Progenitor cell of endocrine pancreas (in vitro differentiated cells): ENCODE measurements around the gene ANO10. TPM values are rescaled to one million over a fixed set of nuclear protein-coding genes. Genes with fewer than 3 reads are reported as not detected.
A peak's percentile ranks its signal among the peaks of the same experiment; 100 is the strongest.

Source experiments
- DNase-seq: peaks from one replicate; pipeline ENCODE4 v3.0.0; 2021; ENCODE audit warnings: low spot score; ENCODE audit not compliant: unreplicated experiment
- H3K27ac Mint-ChIP-seq: 2 replicates; pipeline ENCODE4 v1.8.0; 2021; ENCODE audit warnings: mild to moderate bottlenecking, moderate library complexity, mixed read lengths
- H3K27me3 Mint-ChIP-seq: 2 replicates; pipeline ENCODE4 v1.8.0; 2021; ENCODE audit warnings: mixed read lengths
- H3K36me3 Mint-ChIP-seq: 2 replicates; pipeline ENCODE4 v1.8.0; 2022; ENCODE audit warnings: mixed read lengths; ENCODE audit not compliant: insufficient read depth
- H3K4me1 Mint-ChIP-seq: 2 replicates; pipeline ENCODE4 v1.8.0; 2021; ENCODE audit warnings: low read depth, mixed read lengths
- H3K4me3 Mint-ChIP-seq: 2 replicates; pipeline ENCODE4 v1.8.0; 2021; ENCODE audit warnings: low read depth, mild to moderate bottlenecking, moderate library complexity, mixed read lengths
- H3K9me3 Mint-ChIP-seq: 2 replicates; pipeline ENCODE4 v1.8.0; 2021; ENCODE audit warnings: low read depth, mixed read lengths
- CTCF ChIP-seq: fragments of 200-600 bp; sonication (generic); IDR thresholded peaks from one replicate; pipeline ENCODE4 v1.5.0; 2021; ENCODE audit warnings: antibody characterized with exemption, mild to moderate bottlenecking; ENCODE audit not compliant: unreplicated experiment
- total RNA-seq: library from RNA; stranded (reverse); gene quantifications from 2 replicates; pipeline ENCODE4 v1.2.1, GENCODE V29; 2021

ANO10 gene
- total RNA-seq, 1 donor from 2014 or later = 30.1 TPM

DNA sequence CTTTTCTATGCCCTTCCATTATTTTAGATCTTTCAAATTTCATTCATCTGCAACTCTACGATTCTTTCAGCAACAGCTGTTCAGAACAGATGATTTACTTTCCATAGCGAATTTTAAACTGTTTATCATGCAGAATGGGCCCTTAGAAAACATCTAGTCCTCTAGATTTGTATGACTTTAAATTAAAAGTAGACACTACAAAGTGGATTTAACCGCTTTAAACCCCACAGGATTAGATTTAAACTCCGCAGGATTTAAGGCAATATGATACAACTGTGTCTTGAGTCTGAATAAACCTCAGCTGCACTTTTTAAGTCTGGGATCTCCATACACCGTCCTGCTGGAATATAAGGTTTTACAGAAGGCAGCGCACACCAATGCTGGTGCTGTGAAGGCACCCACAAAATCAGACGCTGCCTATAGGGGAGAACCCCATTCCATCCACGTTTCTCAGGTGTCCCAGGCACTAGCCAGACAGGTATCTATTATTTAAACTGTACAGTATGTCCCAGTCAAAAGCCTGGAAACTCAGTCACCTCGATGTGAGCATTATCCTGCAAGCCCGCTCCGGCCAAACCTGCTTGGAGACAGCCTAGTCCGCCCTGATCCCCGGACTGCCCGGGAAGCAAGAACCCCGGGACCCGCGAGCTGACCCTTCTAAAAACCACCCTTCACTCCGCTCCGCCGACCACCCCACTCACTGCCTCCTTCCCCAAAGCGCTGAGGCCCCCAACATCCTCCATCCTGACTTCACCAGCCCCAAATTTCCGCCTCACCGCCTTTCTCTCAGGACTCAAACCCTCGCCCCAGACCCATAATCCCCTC, 768 bp downstream of the ANO10 start:
- Mint-ChIP-seq H3K4me3 (peak overlapping the region; percentile 98), H3K27ac (peak overlapping the region; percentile 94), H3K4me1 (peaks cover 14% of the 10 kb centered on the region), H3K27me3 (no peaks in the 10 kb centered on the region), H3K36me3 (no peaks in the 10 kb centered on the region), H3K9me3 (no peaks in the 10 kb centered on the region)
- peak; percentile 17 for DNase-seq
- no peak for TF ChIP-seq CTCF

- Mint-ChIP-seq H3K36me3 (no peaks in the 10 kb centered on the region), H3K27me3 (no peaks in the 10 kb centered on the region), H3K4me1 (peaks cover 10% of the 10 kb centered on the region), H3K9me3 (no peaks in the 10 kb centered on the region), H3K4me3 (no peak overlapping the region), H3K27ac (no peak overlapping the region)
- TF ChIP-seq CTCF = no peak
- no peak for DNase-seq
These were observed 2.2 kb downstream of the ANO10 start for GRCh38 chr3:43619588-43619987.

- Mint-ChIP-seq H3K4me3 (no peak overlapping the region), H3K36me3 (peaks cover 2% of the 10 kb centered on the region), H3K27ac (no peak overlapping the region), H3K4me1 (peaks cover 10% of the 10 kb centered on the region), H3K27me3 (no peaks in the 10 kb centered on the region), H3K9me3 (peaks cover 3% of the 10 kb centered on the region)
- no peak for DNase-seq
- TF ChIP-seq CTCF = no peak
These were observed 3.7 kb downstream of the ANO10 start for GRCh38 chr3:43618142-43618541.

- no peak overlapping the region for H3K27ac Mint-ChIP-seq
These were observed 5.8 kb downstream of the ANO10 start for GRCh38 chr3:43616034-43616433.

DNA sequence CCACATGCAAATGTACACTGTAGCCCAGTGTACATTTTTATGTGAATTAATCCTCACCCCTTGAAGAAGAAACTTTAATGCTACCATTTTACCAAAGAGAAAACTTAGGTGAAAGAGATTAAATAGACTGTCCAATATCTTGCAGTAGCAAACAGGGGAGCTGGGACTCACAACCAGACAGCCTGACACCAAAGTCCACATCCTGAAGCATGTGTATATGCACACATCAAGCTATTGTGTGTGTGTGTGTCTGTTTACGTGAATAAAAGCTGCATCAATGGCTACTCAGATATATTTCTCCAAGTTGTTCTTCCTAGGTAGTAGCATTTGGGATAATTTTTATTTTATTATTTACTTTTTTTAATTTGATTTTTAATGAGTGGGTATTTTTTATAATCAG, 6.7 kb downstream of the ANO10 start:
- no peak overlapping the region for H3K27ac Mint-ChIP-seq
- peaks cover 6% of the 10 kb centered on the region for H3K4me1 Mint-ChIP-seq
- DNase-seq = no peak
- no peak overlapping the region for H3K4me3 Mint-ChIP-seq
- H3K36me3 Mint-ChIP-seq = peaks cover 2% of the 10 kb centered on the region
- H3K9me3 Mint-ChIP-seq = peaks cover 3% of the 10 kb centered on the region
- no peak for TF ChIP-seq CTCF
- no peaks in the 10 kb centered on the region for H3K27me3 Mint-ChIP-seq

More at GRCh38 chr3:43616034-43616433, 5.8 kb downstream of the ANO10 start:
- peaks cover 2% of the 10 kb centered on the region for H3K36me3 Mint-ChIP-seq
- no peak for DNase-seq
- no peak overlapping the region for H3K4me3 Mint-ChIP-seq
- H3K9me3 Mint-ChIP-seq = peaks cover 3% of the 10 kb centered on the region
- peaks cover 8% of the 10 kb centered on the region for H3K4me1 Mint-ChIP-seq
- no peak for TF ChIP-seq CTCF
- no peaks in the 10 kb centered on the region for H3K27me3 Mint-ChIP-seq
